HG02870 (cell line): Measurements from ENCODE around the gene AGAP1.

Source experiments
- ATAC-seq: cut with Tn5 transposase; IDR thresholded peaks from one replicate; pipeline ENCODE4 v1.9.1; 2021; ENCODE audit warnings: mild to moderate bottlenecking, moderate library complexity; ENCODE audit not compliant: unreplicated experiment

AGAP1 gene

GRCh38 chr2:235507928-235508327 is 14.1 kb downstream of the AGAP1 start:
- ATAC-seq = no peak

GRCh38 chr2:235508371-235509160 is 14.7 kb downstream of the AGAP1 start:
- no peak for ATAC-seq

GRCh38 chr2:235510318-235510717 is 16.5 kb downstream of the AGAP1 start:
- no peak for ATAC-seq

GRCh38 chr2:235511187-235511661 is 17.4 kb downstream of the AGAP1 start:
- ATAC-seq = no peak

GRCh38 chr2:235511751-235512698 is 18.2 kb downstream of the AGAP1 start:
- no peak for ATAC-seq

- ATAC-seq = no peak
These were observed 18.8 kb downstream of the AGAP1 start for GRCh38 chr2:235512699-235513053.

- ATAC-seq = no peak
These were observed 20.3 kb downstream of the AGAP1 start for GRCh38 chr2:235513984-235514626.

- no peak for ATAC-seq
These were observed 21.0 kb downstream of the AGAP1 start for GRCh38 chr2:235514627-235515363.

- ATAC-seq = no peak
These were observed 21.5 kb downstream of the AGAP1 start for GRCh38 chr2:235515364-235515742.

- no peak for ATAC-seq
These were observed 22.0 kb downstream of the AGAP1 start for GRCh38 chr2:235515821-235516220.

- no peak for ATAC-seq
These were observed 22.4 kb downstream of the AGAP1 start for GRCh38 chr2:235516257-235516656.

GRCh38 chr2:235518322-235519090 is 24.7 kb downstream of the AGAP1 start:
- ATAC-seq = no peak

GRCh38 chr2:235520787-235521186 is 26.9 kb downstream of the AGAP1 start:
- no peak for ATAC-seq

GRCh38 chr2:235521844-235522243 is 28.0 kb downstream of the AGAP1 start:
- no peak for ATAC-seq

- no peak for ATAC-seq
These were observed 29.2 kb downstream of the AGAP1 start for GRCh38 chr2:235523021-235523420.

- ATAC-seq = no peak
These were observed 29.8 kb downstream of the AGAP1 start for GRCh38 chr2:235523486-235524150.

GRCh38 chr2:235526166-235526565 is 32.3 kb downstream of the AGAP1 start:
- ATAC-seq = no peak

GRCh38 chr2:235527806-235528469 is 34.1 kb downstream of the AGAP1 start:
- ATAC-seq = no peak

- ATAC-seq = no peak
These were observed 35.8 kb downstream of the AGAP1 start for GRCh38 chr2:235529621-235530020.
